KMS-11 (cell line): ENCODE results near the gene PTGES3.
A peak's percentile ranks its signal among the peaks of the same experiment; 100 is the strongest.

Experiments
- H2AFZ ChIP-seq: fragments of 200-600 bp; sonication (generic); 2 replicates; pipeline ENCODE4 v1.6.1; 2016; ENCODE audit warnings: antibody characterized with exemption, mixed run types, low read depth
- H3K27ac ChIP-seq: fragments of 200-600 bp; sonication (generic); 2 replicates; pipeline ENCODE4 v1.6.1; 2016; ENCODE audit warnings: mild to moderate bottlenecking, mixed run types
- H3K27me3 ChIP-seq: fragments of 200-600 bp; sonication (generic); 2 replicates; pipeline ENCODE4 v1.6.1; 2017; ENCODE audit warnings: mild to moderate bottlenecking, low read depth, mixed run types, moderate library complexity; ENCODE audit not compliant: insufficient read depth
- H3K36me3 ChIP-seq: fragments of 200-600 bp; sonication (generic); 2 replicates; pipeline ENCODE4 v1.6.1; 2017; ENCODE audit warnings: mild to moderate bottlenecking, mixed run types; ENCODE audit not compliant: insufficient read depth
- H3K4me1 ChIP-seq: fragments of 200-600 bp; sonication (generic); 2 replicates; pipeline ENCODE4 v1.6.1; 2016; ENCODE audit warnings: mild to moderate bottlenecking, low read depth, mixed run types; ENCODE audit not compliant: poor library complexity, severe bottlenecking
- H3K4me2 ChIP-seq: fragments of 200-600 bp; sonication (generic); 2 replicates; pipeline ENCODE4 v1.7.0; 2016; ENCODE audit warnings: mild to moderate bottlenecking, mixed run types
- H3K4me3 ChIP-seq: fragments of 200-600 bp; sonication (generic); IDR thresholded peaks from 2 replicates; pipeline ENCODE4 v1.6.1; 2017; ENCODE audit warnings: low read depth, low read length, mixed read lengths; ENCODE audit not compliant: insufficient read depth
- H3K79me2 ChIP-seq: fragments of 200-600 bp; sonication (generic); 2 replicates; pipeline ENCODE4 v1.6.1; 2016; ENCODE audit warnings: low read depth, mixed run types; ENCODE audit not compliant: insufficient read depth
- H3K9ac ChIP-seq: fragments of 200-600 bp; sonication (generic); 2 replicates; pipeline ENCODE4 v1.6.1; 2016; ENCODE audit warnings: mild to moderate bottlenecking, mixed run types
- H4K20me1 ChIP-seq: fragments of 200-600 bp; sonication (generic); 2 replicates; pipeline ENCODE4 v1.6.1; 2016; ENCODE audit warnings: mild to moderate bottlenecking, mixed run types; ENCODE audit not compliant: insufficient read depth
- CTCF ChIP-seq: fragments of 200-600 bp; sonication (generic); conservative IDR thresholded peaks from 2 replicates; pipeline ENCODE4 v1.6.1; 2017; ENCODE audit warnings: low read depth, mild to moderate bottlenecking, antibody characterized with exemption, low read length, moderate library complexity, mixed read lengths

The PTGES3 gene

DNA sequence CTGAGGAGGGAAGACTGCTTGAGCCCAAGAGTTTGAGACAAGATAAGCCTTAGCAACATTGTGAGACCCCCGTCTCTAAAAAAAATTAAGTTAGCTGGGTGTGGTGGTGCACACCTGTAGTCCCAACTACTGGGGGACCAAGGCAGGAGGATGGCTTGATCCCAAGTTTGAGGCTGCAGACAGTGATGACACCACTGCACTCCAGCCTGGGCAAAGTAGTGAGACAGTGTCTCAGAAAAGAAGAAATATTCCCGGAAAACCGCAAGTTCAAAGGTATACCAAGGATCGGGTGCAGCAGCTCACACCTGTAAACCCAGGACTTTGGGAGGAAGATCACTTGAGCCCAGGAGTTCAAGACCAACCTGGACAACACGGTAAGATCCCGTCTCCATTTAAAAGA lies 5.8 kb downstream of the PTGES3 start:
- Histone ChIP-seq H2AFZ (no peak overlapping the region), H3K9ac (no peak overlapping the region; the same call in 1 of the 2 replicates), H3K4me1 (peaks cover 75% of the 10 kb centered on the region), H3K79me2 (peaks cover 100% of the 10 kb centered on the region), H3K27me3 (no peaks in the 10 kb centered on the region), H3K4me2 (peak overlapping the region; percentile 73; the same call in 1 of the 2 replicates), H3K27ac (peak overlapping the region; percentile 98; the same call in 1 of the 2 replicates), H4K20me1 (peaks cover 62% of the 10 kb centered on the region), H3K36me3 (peaks cover 63% of the 10 kb centered on the region), H3K4me3 (no peak overlapping the region)
- TF ChIP-seq CTCF = no peak

GRCh38 chr12:56679883-56680575 lies 8.1 kb downstream of the PTGES3 start:
- H4K20me1 ChIP-seq = peaks cover 82% of the 10 kb centered on the region
- no peak overlapping the region for H3K4me3 ChIP-seq
- H3K4me2 ChIP-seq = peak overlapping the region; percentile 24; the same call in 1 of the 2 replicates
- peaks cover 100% of the 10 kb centered on the region for H3K79me2 ChIP-seq
- no peak for TF ChIP-seq CTCF
- peak overlapping the region; percentile 25; the same call in 1 of the 2 replicates for H3K27ac ChIP-seq
- H3K9ac ChIP-seq = no peak overlapping the region
- H2AFZ ChIP-seq = no peak overlapping the region
- no peaks in the 10 kb centered on the region for H3K27me3 ChIP-seq
- peaks cover 94% of the 10 kb centered on the region for H3K4me1 ChIP-seq
- peaks cover 55% of the 10 kb centered on the region for H3K36me3 ChIP-seq

GRCh38 chr12:56678852-56679251 lies 9.2 kb downstream of the PTGES3 start:
- H4K20me1 ChIP-seq = peaks cover 87% of the 10 kb centered on the region

DNA sequence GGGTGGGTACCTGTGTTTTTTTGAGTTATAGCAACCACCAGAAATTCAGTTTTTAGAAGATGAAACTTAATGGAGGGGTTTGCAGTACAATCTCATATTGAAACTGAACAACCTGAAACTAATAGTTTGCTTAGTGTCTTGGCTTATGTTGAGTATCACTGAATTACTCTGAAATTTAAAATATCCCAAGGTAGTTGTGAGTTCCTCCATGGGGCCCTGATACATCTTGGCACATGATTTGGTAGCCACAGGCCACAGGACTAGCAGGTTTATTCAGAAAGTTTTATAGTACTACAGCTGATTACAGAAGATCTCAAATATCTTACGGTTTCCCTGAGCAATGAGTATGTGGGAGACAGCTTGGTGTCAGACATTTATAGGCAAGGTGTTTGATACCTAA lies 10.4 kb downstream of the PTGES3 start:
- H3K36me3 ChIP-seq = peaks cover 55% of the 10 kb centered on the region
- no peak overlapping the region for H2AFZ ChIP-seq
- no peak for TF ChIP-seq CTCF
- H3K9ac ChIP-seq = no peak overlapping the region
- H3K27ac ChIP-seq = peak overlapping the region; percentile 25; the same call in 1 of the 2 replicates
- H3K4me3 ChIP-seq = no peak overlapping the region
- H3K27me3 ChIP-seq = no peaks in the 10 kb centered on the region
- peaks cover 100% of the 10 kb centered on the region for H3K79me2 ChIP-seq
- H3K4me2 ChIP-seq = peak overlapping the region; percentile 24; the same call in 1 of the 2 replicates
- peaks cover 92% of the 10 kb centered on the region for H4K20me1 ChIP-seq
- peaks cover 92% of the 10 kb centered on the region for H3K4me1 ChIP-seq

More at GRCh38 chr12:56678852-56679251, 9.2 kb downstream of the PTGES3 start:
- Histone ChIP-seq H3K27ac (peak overlapping the region; percentile 25; the same call in 1 of the 2 replicates), H3K4me1 (peaks cover 91% of the 10 kb centered on the region), H2AFZ (no peak overlapping the region), H3K36me3 (peaks cover 52% of the 10 kb centered on the region), H3K27me3 (no peaks in the 10 kb centered on the region), H3K4me3 (no peak overlapping the region), H3K9ac (no peak overlapping the region), H3K4me2 (peak overlapping the region; percentile 24), H3K79me2 (peaks cover 100% of the 10 kb centered on the region)
- no peak for TF ChIP-seq CTCF
